Measurements from ENCODE around the gene TANGO6. TPM values are rescaled to one million over a fixed set of nuclear protein-coding genes. Genes with fewer than 3 reads are reported as not detected.

The TANGO6 gene
- total and polyA plus RNA-seq, 2 donors from 2014 or later = 4.5 to 20.6 TPM

GRCh38 chr16:69014811-69015210 lies 171.5 kb downstream of the TANGO6 start:
- Histone ChIP-seq H3K9me3 (ENCODE audit: control insufficient read depth in 2 of 3, insufficient read depth in 1 of 3, low read length in 3 of 3) (no peaks in the 10 kb centered on the region), H3K4me3 (ENCODE audit: low read length in 3 of 3) (no peak overlapping the region), H3K4me1 (ENCODE audit: control insufficient read depth in 2 of 3, insufficient read depth in 2 of 3, low read depth in 1 of 3, low read length in 3 of 3) (no peaks in the 10 kb centered on the region), H3K9ac (ENCODE audit: low read length in 3 of 3) (no peak overlapping the region), H3K27me3 (ENCODE audit: control insufficient read depth, insufficient read depth, low read length) (no peaks in the 10 kb centered on the region), H3K27ac (ENCODE audit: low read depth in 2 of 2, low read length in 2 of 2) (no peak overlapping the region), H3K36me3 (ENCODE audit: control insufficient read depth in 2 of 3, insufficient read depth in 3 of 3, low read length in 3 of 3) (no peaks in the 10 kb centered on the region)
- no peak for TF ChIP-seq CTCF (IDR thresholded peaks at IDR 0.05; ENCODE audit: borderline replicate concordance, extremely low read depth, insufficient read depth)
- no peak for DNase-seq
- intact Hi-C loops (cut with DNase I) = no loop called here
- no peak for FAIRE-seq

GRCh38 chr16:69017036-69017783 lies 173.9 kb downstream of the TANGO6 start:
- no peak for TF ChIP-seq CTCF (IDR thresholded peaks at IDR 0.05; ENCODE audit: borderline replicate concordance, extremely low read depth, insufficient read depth)
- FAIRE-seq (no peak), DNase-seq (no peak)
- Histone ChIP-seq H3K9me3 (ENCODE audit: control insufficient read depth in 2 of 3, insufficient read depth in 1 of 3, low read length in 3 of 3) (no peaks in the 10 kb centered on the region), H3K36me3 (ENCODE audit: control insufficient read depth in 2 of 3, insufficient read depth in 3 of 3, low read length in 3 of 3) (no peaks in the 10 kb centered on the region), H3K4me1 (ENCODE audit: control insufficient read depth in 2 of 3, insufficient read depth in 2 of 3, low read depth in 1 of 3, low read length in 3 of 3) (no peaks in the 10 kb centered on the region), H3K9ac (ENCODE audit: low read length in 3 of 3) (no peak overlapping the region), H3K27me3 (ENCODE audit: control insufficient read depth, insufficient read depth, low read length) (no peaks in the 10 kb centered on the region), H3K4me3 (ENCODE audit: low read length in 3 of 3) (no peak overlapping the region), H3K27ac (ENCODE audit: low read depth in 2 of 2, low read length in 2 of 2) (no peak overlapping the region)
- intact Hi-C loops (cut with DNase I) = no loop called here

- H3K4me3 ChIP-seq (ENCODE audit: low read length in 3 of 3) = no peak overlapping the region
- H3K27me3 ChIP-seq (ENCODE audit: control insufficient read depth, insufficient read depth, low read length) = no peaks in the 10 kb centered on the region
- H3K4me1 ChIP-seq (ENCODE audit: control insufficient read depth in 2 of 3, insufficient read depth in 2 of 3, low read depth in 1 of 3, low read length in 3 of 3) = no peaks in the 10 kb centered on the region
- no peak for DNase-seq
- FAIRE-seq = no peak
- H3K27ac ChIP-seq (ENCODE audit: low read depth in 2 of 2, low read length in 2 of 2) = no peak overlapping the region
- no peak overlapping the region for H3K9ac ChIP-seq (ENCODE audit: low read length in 3 of 3)
- intact Hi-C loops (cut with DNase I) = no loop called here
- no peaks in the 10 kb centered on the region for H3K9me3 ChIP-seq (ENCODE audit: control insufficient read depth in 2 of 3, insufficient read depth in 1 of 3, low read length in 3 of 3)
- TF ChIP-seq CTCF (IDR thresholded peaks at IDR 0.05; ENCODE audit: borderline replicate concordance, extremely low read depth, insufficient read depth) = no peak
- no peaks in the 10 kb centered on the region for H3K36me3 ChIP-seq (ENCODE audit: control insufficient read depth in 2 of 3, insufficient read depth in 3 of 3, low read length in 3 of 3)
These were observed 176.5 kb downstream of the TANGO6 start for GRCh38 chr16:69019811-69020210.
